Measurements from ENCODE around the gene MRPL51. TPM values are rescaled to one million over a fixed set of nuclear protein-coding genes. Genes with fewer than 3 reads are reported as not detected.

The MRPL51 gene
- total and polyA plus RNA-seq, 2 donors (not counting 1 experiment from before 2014, with no cell fraction given) = 18.6 to 72.6 TPM

DNA sequence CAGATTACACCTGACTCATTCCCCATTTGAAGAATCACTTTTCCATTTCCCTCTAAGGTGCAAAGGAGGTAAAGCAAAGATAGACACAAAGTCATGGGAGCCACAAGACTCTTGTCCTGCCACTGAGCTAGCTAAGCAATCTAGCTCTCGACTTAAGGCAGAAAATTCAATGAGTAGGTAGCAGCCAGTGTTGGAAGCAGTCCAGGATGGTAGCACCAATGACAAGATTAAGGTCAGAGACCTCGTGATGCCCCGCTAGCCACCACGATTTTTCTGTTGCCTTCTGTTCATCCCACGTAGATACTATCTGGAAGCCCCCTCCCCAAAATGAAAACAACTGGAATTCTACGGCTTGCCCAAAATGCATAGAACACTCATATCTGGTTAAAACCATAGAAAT, 24.0 kb downstream of the MRPL51 start:
- Mint-ChIP-seq H3K4me1 (peaks cover 60% of the 10 kb centered on the region), H3K4me3 (peak overlapping the region; percentile 90), H3K27me3 (no peaks in the 10 kb centered on the region), H3K9me3 (ENCODE audit: insufficient read depth) (no peaks in the 10 kb centered on the region), H3K27ac (peak overlapping the region; percentile 97)
- Histone ChIP-seq H3K9me3 (ENCODE audit: control extremely low read depth in 1 of 3, control insufficient read depth in 2 of 3, insufficient read depth in 1 of 3, low read length in 2 of 3) (no peaks in the 10 kb centered on the region), H3K79me2 (ENCODE audit: control insufficient read depth, insufficient read depth, low read length) (peaks cover 44% of the 10 kb centered on the region), H3K4me1 (ENCODE audit: control insufficient read depth in 2 of 2, insufficient read depth in 2 of 2, low read length in 2 of 2) (peaks cover 30 to 58% of the 10 kb centered on the region in 2 donors), H4K20me1 (ENCODE audit: control insufficient read depth, insufficient read depth, low read length, poor library complexity, severe bottlenecking) (peaks cover 19% of the 10 kb centered on the region), H3K36me3 (replicated peaks in 1 of 2; ENCODE audit: control extremely low read depth in 1 of 2, control insufficient read depth in 1 of 2, extremely low read depth in 1 of 2, insufficient read depth in 2 of 2, low read length in 1 of 2) (peaks cover 1 to 22% of the 10 kb centered on the region in 2 experiments), H3K27me3 (replicated peaks in 1 of 4; ENCODE audit: control extremely low read depth in 1 of 4, control insufficient read depth in 3 of 4, insufficient read depth in 4 of 4, low read length in 3 of 4) (no peaks in the 10 kb centered on the region), H3K27ac (ENCODE audit: low read length in 2 of 2) (no peak overlapping the region), H2AFZ (ENCODE audit: insufficient read depth, low read depth, low read length, poor library complexity, severe bottlenecking) (no peak overlapping the region), H3K9ac (ENCODE audit: low read length) (peak overlapping the region; percentile 82), H3K4me2 (replicated peaks; ENCODE audit: low read depth, low read length, poor library complexity, severe bottlenecking) (peak overlapping the region; percentile 89), H3K4me3 (ENCODE audit: control extremely low read depth in 1 of 5, extremely low read depth in 1 of 5, insufficient read depth in 1 of 5, low read depth in 2 of 5, low read length in 4 of 5) (peak overlapping the region in 4 of 5 experiments; percentile 54 to 82 (median 76))
- ChIA-PET CTCF (interaction anchor here (1.2 to 6.0 kb wide), 4 partner anchors 24 to 69 kb away, joined by 4 to 67 read pairs (median 6); partner anchors contain the start of gene MRPL51), POLR2A (interaction anchor here (2.4 to 3.6 kb wide), 4 partner anchors 8 to 45 kb away, joined by 24 to 32 read pairs (median 27); partner anchors contain the start of gene CD27)
- DNase-seq = no peak
- WGBS (ENCODE audit: insufficient coverage) = 82% methylated on average over 3 of the region's 6 CpGs
- TF ChIP-seq EZH2 (IDR thresholded peaks at IDR 0.05; ENCODE audit: borderline replicate concordance, insufficient read depth, low read depth, low read length, poor library complexity, severe bottlenecking) = no peak
- no peak for TF ChIP-seq CTCF (IDR thresholded peaks at IDR 0.05)
- no peak for ATAC-seq (ENCODE audit: low read depth)
- intact Hi-C loops (cut with micrococcal nuclease) = loop anchor here (10.0 kb wide), 1 partner anchor 134 kb away; no protein-coding TSS in a partner anchor

DNA sequence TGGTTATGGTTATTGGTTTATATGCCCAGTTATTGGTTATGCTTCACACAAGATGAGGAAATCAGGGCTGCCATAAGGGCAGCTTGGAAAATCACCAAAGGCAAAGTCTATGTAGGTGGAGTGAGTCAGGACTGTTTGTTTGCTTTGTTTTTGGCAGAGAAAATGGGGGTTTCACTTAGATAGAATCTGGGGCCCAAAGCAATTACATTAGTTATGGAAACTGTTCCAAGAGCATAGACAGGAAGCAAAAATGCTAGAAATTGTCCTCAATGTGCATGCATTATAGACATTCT, 24.8 kb downstream of the MRPL51 start:
- Mint-ChIP-seq H3K4me1 (peaks cover 67% of the 10 kb centered on the region), H3K27me3 (no peaks in the 10 kb centered on the region), H3K9me3 (ENCODE audit: insufficient read depth) (no peaks in the 10 kb centered on the region), H3K27ac (peak overlapping the region; percentile 12), H3K4me3 (peak overlapping the region; percentile 90)
- Histone ChIP-seq H3K4me2 (replicated peaks; ENCODE audit: low read depth, low read length, poor library complexity, severe bottlenecking) (peak overlapping the region; percentile 89), H2AFZ (ENCODE audit: insufficient read depth, low read depth, low read length, poor library complexity, severe bottlenecking) (no peak overlapping the region), H3K36me3 (replicated peaks in 1 of 2; ENCODE audit: control extremely low read depth in 1 of 2, control insufficient read depth in 1 of 2, extremely low read depth in 1 of 2, insufficient read depth in 2 of 2, low read length in 1 of 2) (peaks cover 4 to 31% of the 10 kb centered on the region in 2 experiments), H3K79me2 (ENCODE audit: control insufficient read depth, insufficient read depth, low read length) (peaks cover 52% of the 10 kb centered on the region), H3K9ac (ENCODE audit: low read length) (no peak overlapping the region), H3K4me3 (ENCODE audit: control extremely low read depth in 1 of 5, extremely low read depth in 1 of 5, insufficient read depth in 1 of 5, low read depth in 2 of 5, low read length in 4 of 5) (no peak overlapping the region), H3K27me3 (replicated peaks in 1 of 4; ENCODE audit: control extremely low read depth in 1 of 4, control insufficient read depth in 3 of 4, insufficient read depth in 4 of 4, low read length in 3 of 4) (no peaks in the 10 kb centered on the region), H3K27ac (ENCODE audit: low read length in 2 of 2) (no peak overlapping the region), H3K4me1 (ENCODE audit: control insufficient read depth in 2 of 2, insufficient read depth in 2 of 2, low read length in 2 of 2) (peaks cover 39 to 67% of the 10 kb centered on the region in 2 donors), H3K9me3 (ENCODE audit: control extremely low read depth in 1 of 3, control insufficient read depth in 2 of 3, insufficient read depth in 1 of 3, low read length in 2 of 3) (no peaks in the 10 kb centered on the region), H4K20me1 (ENCODE audit: control insufficient read depth, insufficient read depth, low read length, poor library complexity, severe bottlenecking) (peaks cover 19% of the 10 kb centered on the region)
- CTCF ChIA-PET = interaction anchor here (0.7 to 6.0 kb wide), 5 partner anchors 17 to 70 kb away, joined by 3 to 67 read pairs (median 6); partner anchors contain the start of genes MRPL51 and TAPBPL
- ATAC-seq (ENCODE audit: low read depth) (no peak), DNase-seq (no peak)
- no peak for TF ChIP-seq EZH2 (IDR thresholded peaks at IDR 0.05; ENCODE audit: borderline replicate concordance, insufficient read depth, low read depth, low read length, poor library complexity, severe bottlenecking)
- no peak for TF ChIP-seq CTCF (IDR thresholded peaks at IDR 0.05)
- intact Hi-C loops (cut with micrococcal nuclease) = loop anchor here (10.0 kb wide), 1 partner anchor 133 kb away; no protein-coding TSS in a partner anchor
- POLR2A ChIA-PET = interaction anchor here (3.6 kb wide), 1 partner anchor 44 kb away, joined by 24 read pairs; no protein-coding TSS in a partner anchor
